Activated naive CD8-positive, alpha-beta T cell treated with anti-CD3 and anti-CD28 coated beads, Interleukin-2, amount 10 ng/mL, durations not matched to agents 7 days and 5 days (primary cell): ENCODE results near the gene CENPF. TPM values are rescaled to one million over a fixed set of nuclear protein-coding genes. Genes with fewer than 3 reads are reported as not detected.
"Not testable (repeated sequence)": the region's sequence is repeated elsewhere in the genome, so short reads cannot be mapped to it uniquely, and the experiment has no call there.

Experiments used
- ATAC-seq: fragments of 150-1000 bp; cut with Tn5 transposase; one replicate; pipeline ENCODE4 v1.10.0; 2021; ENCODE audit warnings: low read depth, moderate library complexity
- POLR2A ChIA-PET: fragments of 350-600 bp; sonication (Branson Sonifier 250); formaldehyde crosslinking; loops from one replicate; lab custom pipeline; 2021; ENCODE audit warnings: antibody characterized with exemption; lab: Charles Lee
- DNase-seq: peaks from one replicate; pipeline ENCODE4 v3.0.0; 2021
- H3K27ac Mint-ChIP-seq: one replicate; pipeline ENCODE4 v1.8.0; 2022; ENCODE audit warnings: mild to moderate bottlenecking, mixed read lengths
- H3K27me3 Mint-ChIP-seq: one replicate; pipeline ENCODE4 v1.8.0; 2022; ENCODE audit warnings: mild to moderate bottlenecking, moderate library complexity, mixed read lengths
- H3K36me3 Mint-ChIP-seq: one replicate; pipeline ENCODE4 v1.8.0; 2021; ENCODE audit warnings: mild to moderate bottlenecking, mixed read lengths
- H3K4me1 Mint-ChIP-seq: one replicate; pipeline ENCODE4 v1.8.0; 2021; ENCODE audit warnings: mixed read lengths
- H3K4me3 Mint-ChIP-seq: one replicate; pipeline ENCODE4 v1.8.0; 2022; ENCODE audit warnings: mild to moderate bottlenecking, moderate library complexity, mixed read lengths
- H3K9me3 Mint-ChIP-seq: one replicate; pipeline ENCODE4 v1.8.0; 2021; ENCODE audit warnings: mixed read lengths
- total RNA-seq, 2 experiments: library from RNA; stranded (reverse); gene quantifications; one replicate each; pipeline ENCODE4 v1.2.3, GENCODE V29; 2021

The CENPF gene
- total RNA-seq, 2 experiments from 2014 or later = 127 to 137 TPM

- no peak for DNase-seq
- no peak overlapping the region for H3K27ac Mint-ChIP-seq
- peaks cover 11% of the 10 kb centered on the region for H3K27me3 Mint-ChIP-seq
- POLR2A ChIA-PET = no interaction called here
- H3K36me3 Mint-ChIP-seq = peaks cover 1% of the 10 kb centered on the region
- ATAC-seq = no peak
- no peak overlapping the region for H3K4me3 Mint-ChIP-seq
- peaks cover 10% of the 10 kb centered on the region for H3K9me3 Mint-ChIP-seq
- H3K4me1 Mint-ChIP-seq = no peaks in the 10 kb centered on the region
Measured at GRCh38 chr1:214574598-214575411, 28.2 kb upstream of the CENPF start.

GRCh38 chr1:214576120-214576519, 26.9 kb upstream of the CENPF start:
- ATAC-seq, H3K9me3 Mint-ChIP-seq, H3K4me1 Mint-ChIP-seq, DNase-seq, H3K4me3 Mint-ChIP-seq, H3K36me3 Mint-ChIP-seq, H3K27ac Mint-ChIP-seq, POLR2A ChIA-PET: not testable (repeated sequence)
- peaks cover 14% of the 10 kb centered on the region for H3K27me3 Mint-ChIP-seq

- H3K4me3 Mint-ChIP-seq = no peak overlapping the region
- no peak overlapping the region for H3K27ac Mint-ChIP-seq
- peaks cover 10% of the 10 kb centered on the region for H3K9me3 Mint-ChIP-seq
- POLR2A ChIA-PET = no interaction called here
- DNase-seq (no peak), ATAC-seq (no peak)
- H3K27me3 Mint-ChIP-seq = peaks cover 16% of the 10 kb centered on the region
- no peaks in the 10 kb centered on the region for H3K4me1 Mint-ChIP-seq
- peaks cover 1% of the 10 kb centered on the region for H3K36me3 Mint-ChIP-seq
Measured at GRCh38 chr1:214579183-214579582, 23.8 kb upstream of the CENPF start.

GRCh38 chr1:214581785-214582184, 21.2 kb upstream of the CENPF start:
- POLR2A ChIA-PET = no interaction called here
- Mint-ChIP-seq H3K27ac (no peak overlapping the region), H3K36me3 (no peaks in the 10 kb centered on the region), H3K27me3 (peaks cover 19% of the 10 kb centered on the region), H3K4me1 (no peaks in the 10 kb centered on the region), H3K9me3 (no peaks in the 10 kb centered on the region), H3K4me3 (no peak overlapping the region)
- DNase-seq = no peak
- ATAC-seq = no peak

GRCh38 chr1:214582289-214582891, 20.6 kb upstream of the CENPF start:
- H3K9me3 Mint-ChIP-seq = no peaks in the 10 kb centered on the region
- POLR2A ChIA-PET = no interaction called here
- no peaks in the 10 kb centered on the region for H3K36me3 Mint-ChIP-seq
- no peak overlapping the region for H3K4me3 Mint-ChIP-seq
- no peaks in the 10 kb centered on the region for H3K4me1 Mint-ChIP-seq
- no peak overlapping the region for H3K27ac Mint-ChIP-seq
- peaks cover 19% of the 10 kb centered on the region for H3K27me3 Mint-ChIP-seq
- no peak for ATAC-seq
- no peak for DNase-seq

GRCh38 chr1:214583113-214583512, 19.9 kb upstream of the CENPF start:
- Mint-ChIP-seq H3K36me3 (no peaks in the 10 kb centered on the region), H3K27me3 (peaks cover 19% of the 10 kb centered on the region), H3K4me3 (no peak overlapping the region), H3K9me3 (no peaks in the 10 kb centered on the region), H3K27ac (no peak overlapping the region), H3K4me1 (no peaks in the 10 kb centered on the region)
- POLR2A ChIA-PET = no interaction called here
- DNase-seq (no peak), ATAC-seq (no peak)

GRCh38 chr1:214583824-214584554, 19.0 kb upstream of the CENPF start:
- DNase-seq (no peak), ATAC-seq (no peak)
- Mint-ChIP-seq H3K36me3 (no peaks in the 10 kb centered on the region), H3K9me3 (no peaks in the 10 kb centered on the region), H3K4me3 (no peak overlapping the region), H3K4me1 (no peaks in the 10 kb centered on the region), H3K27ac (no peak overlapping the region), H3K27me3 (peaks cover 19% of the 10 kb centered on the region)
- POLR2A ChIA-PET = no interaction called here

- peaks cover 16% of the 10 kb centered on the region for H3K27me3 Mint-ChIP-seq
- H3K36me3 Mint-ChIP-seq = no peaks in the 10 kb centered on the region
- ATAC-seq (no peak), DNase-seq (no peak)
- no peaks in the 10 kb centered on the region for H3K4me1 Mint-ChIP-seq
- POLR2A ChIA-PET = no interaction called here
- no peak overlapping the region for H3K27ac Mint-ChIP-seq
- H3K9me3 Mint-ChIP-seq = no peaks in the 10 kb centered on the region
- no peak overlapping the region for H3K4me3 Mint-ChIP-seq
Measured at GRCh38 chr1:214584805-214585766, 17.9 kb upstream of the CENPF start.

- POLR2A ChIA-PET = no interaction called here
- DNase-seq = no peak
- Mint-ChIP-seq H3K4me3 (no peak overlapping the region), H3K27ac (no peak overlapping the region), H3K36me3 (no peaks in the 10 kb centered on the region), H3K9me3 (no peaks in the 10 kb centered on the region), H3K27me3 (peaks cover 16% of the 10 kb centered on the region), H3K4me1 (no peaks in the 10 kb centered on the region)
- no peak for ATAC-seq
Measured at GRCh38 chr1:214586621-214587020, 16.4 kb upstream of the CENPF start.

- H3K27ac Mint-ChIP-seq = no peak overlapping the region
- no peaks in the 10 kb centered on the region for H3K36me3 Mint-ChIP-seq
- H3K4me1 Mint-ChIP-seq = no peaks in the 10 kb centered on the region
- peaks cover 16% of the 10 kb centered on the region for H3K27me3 Mint-ChIP-seq
- no peak for DNase-seq
- POLR2A ChIA-PET = no interaction called here
- H3K9me3 Mint-ChIP-seq = no peaks in the 10 kb centered on the region
- no peak for ATAC-seq
- no peak overlapping the region for H3K4me3 Mint-ChIP-seq
Measured at GRCh38 chr1:214587165-214587564, 15.8 kb upstream of the CENPF start.

- no peak overlapping the region for H3K27ac Mint-ChIP-seq
- DNase-seq (no peak), ATAC-seq (no peak)
- H3K9me3 Mint-ChIP-seq = no peaks in the 10 kb centered on the region
- no peaks in the 10 kb centered on the region for H3K36me3 Mint-ChIP-seq
- no peak overlapping the region for H3K4me3 Mint-ChIP-seq
- H3K4me1 Mint-ChIP-seq = no peaks in the 10 kb centered on the region
- POLR2A ChIA-PET = interaction anchor here (0.7 kb wide), 1 partner anchor 309 kb away, joined by 5 read pairs; no protein-coding TSS in a partner anchor
- H3K27me3 Mint-ChIP-seq = peaks cover 11% of the 10 kb centered on the region
Measured at GRCh38 chr1:214588963-214589597, 13.9 kb upstream of the CENPF start.

- Mint-ChIP-seq H3K27me3 (peaks cover 7% of the 10 kb centered on the region), H3K4me3 (no peak overlapping the region), H3K4me1 (no peaks in the 10 kb centered on the region), H3K36me3 (no peaks in the 10 kb centered on the region), H3K9me3 (no peaks in the 10 kb centered on the region), H3K27ac (no peak overlapping the region)
- no peak for ATAC-seq
- POLR2A ChIA-PET = no interaction called here
- DNase-seq = no peak
Measured at GRCh38 chr1:214590696-214591095, 12.3 kb upstream of the CENPF start.
